Kasumi-1 (cell line): ENCODE data around the gene PKD1L1.

Source experiments
- DNase-seq, 2 experiments: peaks; one replicate each; lab custom pipeline; 2025; lab: John Stamatoyannopoulos, UW

The PKD1L1 gene

GRCh38 chr7:47875998-47876744, 72.1 kb downstream of the PKD1L1 start:
- DNase-seq = no peak

- no peak for DNase-seq
These were observed 72.9 kb downstream of the PKD1L1 start for GRCh38 chr7:47875406-47875805.

GRCh38 chr7:47873762-47874161, 74.5 kb downstream of the PKD1L1 start:
- DNase-seq = no peak

- DNase-seq = no peak
These were observed 81.0 kb downstream of the PKD1L1 start for GRCh38 chr7:47867286-47867685.

GRCh38 chr7:47866120-47866519, 82.1 kb downstream of the PKD1L1 start:
- DNase-seq = no peak

- DNase-seq = no peak
These were observed 95.7 kb downstream of the PKD1L1 start for GRCh38 chr7:47852330-47853245.

- DNase-seq = no peak
These were observed 101.1 kb downstream of the PKD1L1 start for GRCh38 chr7:47847207-47847606.

- DNase-seq = no peak
These were observed 102.0 kb downstream of the PKD1L1 start for GRCh38 chr7:47846138-47846836.

GRCh38 chr7:47844311-47844710, 104.0 kb downstream of the PKD1L1 start:
- DNase-seq = no peak

- DNase-seq = no peak
These were observed 105.0 kb downstream of the PKD1L1 start for GRCh38 chr7:47843291-47843690.

- DNase-seq = no peak
These were observed 108.9 kb downstream of the PKD1L1 start for GRCh38 chr7:47839381-47839780.

GRCh38 chr7:47837826-47838225, 110.4 kb downstream of the PKD1L1 start:
- DNase-seq = no peak

- no peak for DNase-seq
These were observed 111.6 kb downstream of the PKD1L1 start for GRCh38 chr7:47836503-47837202.

- no peak for DNase-seq
These were observed 112.2 kb downstream of the PKD1L1 start for GRCh38 chr7:47836080-47836479.

GRCh38 chr7:47833211-47833610, 115.1 kb downstream of the PKD1L1 start:
- no peak for DNase-seq

- no peak for DNase-seq
These were observed 116.1 kb downstream of the PKD1L1 start for GRCh38 chr7:47832105-47832715.

- DNase-seq = no peak
These were observed 118.3 kb downstream of the PKD1L1 start for GRCh38 chr7:47830015-47830414.

- DNase-seq = no peak
These were observed 120.4 kb downstream of the PKD1L1 start for GRCh38 chr7:47827871-47828270.

GRCh38 chr7:47827351-47827756, 120.9 kb downstream of the PKD1L1 start:
- DNase-seq = no peak

GRCh38 chr7:47826754-47827153, 121.5 kb downstream of the PKD1L1 start:
- no peak for DNase-seq

GRCh38 chr7:47819607-47819920, 128.7 kb downstream of the PKD1L1 start:
- no peak for DNase-seq
